ENCODE measurements around the gene GPR108. TPM values are rescaled to one million over a fixed set of nuclear protein-coding genes. Genes with fewer than 3 reads are reported as not detected.

GPR108 gene
- total RNA-seq, 6 experiments from 2014 or later, result 22.3 to 53.0 (median 41.3) TPM

- peak in 1 of 3 donors; percentile 66 for DNase-seq
- H3K4me1 ChIP-seq, result peaks cover 4 to 36% (median 16%) of the 10 kb centered on the region in 4 donors
- 60% methylated on average over 2 of the region's 46 CpGs for WGBS (ENCODE audit: insufficient coverage, low coverage, low lambda C conversion rate, missing lambda C conversion rate)
- intact Hi-C loops (cut with DNase I), result loop anchor here in 1 of 2 donors (10.0 kb wide), 1 partner anchor 114 kb away; no protein-coding TSS in a partner anchor
- peak overlapping the region; percentile 72 to 78 (median 72) for H3K4me3 ChIP-seq
- H3K27ac ChIP-seq, result peak overlapping the region in 2 of 3 donors; percentile 65 to 71
- peaks cover 0 to 5% (median 0%) of the 10 kb centered on the region in 4 donors for H3K36me3 ChIP-seq
- no peaks in the 10 kb centered on the region for H3K27me3 ChIP-seq
- no peak for ATAC-seq
- TF ChIP-seq POLR2A (IDR thresholded peaks at IDR 0.05), result no peak
- TF ChIP-seq, protein P1, sequence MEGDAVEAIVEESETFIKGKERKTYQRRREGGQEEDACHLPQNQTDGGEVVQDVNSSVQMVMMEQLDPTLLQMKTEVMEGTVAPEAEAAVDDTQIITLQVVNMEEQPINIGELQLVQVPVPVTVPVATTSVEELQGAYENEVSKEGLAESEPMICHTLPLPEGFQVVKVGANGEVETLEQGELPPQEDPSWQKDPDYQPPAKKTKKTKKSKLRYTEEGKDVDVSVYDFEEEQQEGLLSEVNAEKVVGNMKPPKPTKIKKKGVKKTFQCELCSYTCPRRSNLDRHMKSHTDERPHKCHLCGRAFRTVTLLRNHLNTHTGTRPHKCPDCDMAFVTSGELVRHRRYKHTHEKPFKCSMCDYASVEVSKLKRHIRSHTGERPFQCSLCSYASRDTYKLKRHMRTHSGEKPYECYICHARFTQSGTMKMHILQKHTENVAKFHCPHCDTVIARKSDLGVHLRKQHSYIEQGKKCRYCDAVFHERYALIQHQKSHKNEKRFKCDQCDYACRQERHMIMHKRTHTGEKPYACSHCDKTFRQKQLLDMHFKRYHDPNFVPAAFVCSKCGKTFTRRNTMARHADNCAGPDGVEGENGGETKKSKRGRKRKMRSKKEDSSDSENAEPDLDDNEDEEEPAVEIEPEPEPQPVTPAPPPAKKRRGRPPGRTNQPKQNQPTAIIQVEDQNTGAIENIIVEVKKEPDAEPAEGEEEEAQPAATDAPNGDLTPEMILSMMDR (IDR thresholded peaks at IDR 0.05), result no peak
- no peaks in the 10 kb centered on the region for H3K9me3 ChIP-seq
Observed at GRCh38 chr19:6740589-6741343, 3.4 kb upstream of the GPR108 start.

DNA sequence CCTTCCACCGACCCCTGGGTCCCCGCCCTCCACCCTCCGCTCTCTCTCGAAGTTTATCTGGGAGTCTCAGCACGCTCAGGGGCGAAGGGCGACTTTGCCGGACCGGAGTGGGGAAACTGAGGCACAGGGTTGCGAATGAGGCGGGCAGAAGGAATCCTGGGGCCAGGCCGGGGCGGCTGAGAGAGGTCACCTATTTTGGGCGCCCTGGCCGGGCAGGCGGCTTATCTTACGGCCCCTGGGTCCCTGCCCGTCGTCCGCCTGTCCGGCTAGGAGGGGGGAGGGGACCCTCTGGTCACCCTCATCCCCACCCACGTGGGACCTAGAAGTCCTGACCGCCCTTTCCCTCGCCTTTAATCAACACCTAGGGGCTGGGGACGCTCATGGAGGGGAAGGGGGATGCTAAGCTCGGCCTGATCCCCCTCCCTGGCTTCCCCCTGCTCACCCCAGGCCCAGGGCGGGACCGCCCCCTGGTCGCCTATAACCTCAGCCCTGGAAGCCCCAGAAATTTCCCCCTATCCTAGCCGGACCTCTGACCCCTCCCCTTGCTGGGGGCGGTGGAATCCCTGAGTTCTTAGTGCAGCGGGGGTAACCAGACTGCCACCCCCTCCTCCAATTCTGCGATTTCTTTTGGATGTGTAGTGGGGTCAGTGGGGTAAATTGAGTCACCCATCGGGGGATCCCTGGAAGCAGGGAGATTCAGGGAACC is 2.7 kb upstream of the GPR108 start:
- Histone ChIP-seq H3K9me3 (no peaks in the 10 kb centered on the region), H3K4me1 (peaks cover 4 to 34% (median 20%) of the 10 kb centered on the region in 4 donors), H3K36me3 (peaks cover 0 to 9% (median 0%) of the 10 kb centered on the region in 4 donors), H3K4me3 (peak overlapping the region; percentile 72 to 78 (median 72)), H3K27ac (peak overlapping the region; percentile 65 to 71 (median 67)), H3K27me3 (no peaks in the 10 kb centered on the region)
- ATAC-seq, result no peak
- intact Hi-C loops (cut with DNase I), result loop anchor here (10.0 kb wide), 2 partner anchors 115 to 125 kb away; no protein-coding TSS in a partner anchor
- WGBS (ENCODE audit: insufficient coverage, low coverage, low lambda C conversion rate, missing lambda C conversion rate), result 10% methylated on average over 6 of the region's 34 CpGs
- TF ChIP-seq, protein P1 (IDR thresholded peaks at IDR 0.05), result no peak
- TF ChIP-seq POLR2A (IDR thresholded peaks at IDR 0.05), result no peak
- DNase-seq, result peak in 2 of 3 donors; percentile 66 to 75

- TF ChIP-seq, protein P1 (IDR thresholded peaks at IDR 0.05), result no peak
- TF ChIP-seq POLR2A (IDR thresholded peaks at IDR 0.05), result peak; percentile 39
- Histone ChIP-seq H3K4me1 (peaks cover 4 to 35% (median 19%) of the 10 kb centered on the region in 4 donors), H3K4me3 (peak within 1 kb of the TSS; percentile 72 to 78 (median 72)), H3K9me3 (no peaks in the 10 kb centered on the region), H3K27ac (peak within 1 kb of the TSS; percentile 77 to 93 (median 85)), H3K36me3 (peaks cover 0 to 11% (median 0%) of the 10 kb centered on the region in 4 donors), H3K27me3 (no peaks in the 10 kb centered on the region)
- WGBS (ENCODE audit: insufficient coverage, low coverage, low lambda C conversion rate, missing lambda C conversion rate), result under 1% methylated on average over 13 of the region's 47 CpGs
- ATAC-seq (peak; percentile 31 to 48 (median 40)), DNase-seq (peak; percentile 87 to 89 (median 89))
- intact Hi-C loops (cut with DNase I), result loop anchor here in 1 of 2 donors (10.0 kb wide), 1 partner anchor 125 kb away; no protein-coding TSS in a partner anchor
Observed at GRCh38 chr19:6739390-6739882, 2.1 kb upstream of the GPR108 start, which contains the start of gene TRIP10. TRIP10 (plus strand) TSS chr19:6739680; CDS start chr19:6739762, 82 bp downstream.

DNA sequence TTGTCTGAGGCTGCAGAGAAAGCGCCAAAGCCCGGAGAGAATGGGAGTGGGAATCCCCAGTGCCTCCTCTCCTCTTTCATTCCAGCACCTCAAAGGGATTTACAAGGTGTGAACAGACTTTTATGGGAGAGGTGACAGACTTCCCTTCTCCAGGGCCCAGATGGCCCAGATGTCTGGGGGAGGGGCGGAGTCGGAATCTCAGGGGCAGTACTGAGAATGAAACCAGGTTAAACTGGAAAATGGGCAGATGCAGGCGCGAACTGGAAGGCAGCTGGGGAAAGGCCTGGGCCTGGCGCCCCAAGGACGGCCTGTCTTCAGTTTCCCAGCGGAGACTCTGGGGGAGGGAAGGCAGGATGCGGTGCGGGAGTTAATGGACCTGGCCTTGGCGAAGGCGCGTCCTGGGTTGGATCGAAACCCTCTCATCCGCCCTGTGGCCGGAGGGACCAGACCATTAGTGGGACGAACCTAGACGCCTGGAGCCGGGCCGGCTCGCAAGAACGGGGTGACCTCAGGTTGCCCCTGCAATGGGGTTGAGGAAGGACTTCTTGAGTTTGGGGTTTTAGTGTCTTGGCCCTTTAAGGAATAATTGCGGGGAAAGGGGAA is 1.5 kb upstream of the GPR108 start:
- 2% methylated on average over 17 of the region's 24 CpGs for WGBS (ENCODE audit: insufficient coverage, low coverage, low lambda C conversion rate, missing lambda C conversion rate)
- TF ChIP-seq, protein P1 (IDR thresholded peaks at IDR 0.05), result no peak
- no peak for TF ChIP-seq POLR2A (IDR thresholded peaks at IDR 0.05)
- Histone ChIP-seq H3K9me3 (no peaks in the 10 kb centered on the region), H3K27me3 (no peaks in the 10 kb centered on the region), H3K4me3 (peak overlapping the region; percentile 15 to 72 (median 52)), H3K4me1 (peaks cover 4 to 35% (median 18%) of the 10 kb centered on the region in 4 donors), H3K36me3 (peaks cover 0 to 9% (median 0%) of the 10 kb centered on the region in 4 donors), H3K27ac (peak overlapping the region; percentile 77 to 93 (median 85))
- no peak for ATAC-seq
- intact Hi-C loops (cut with DNase I), result loop anchor here in 1 of 2 donors (10.0 kb wide), 1 partner anchor 126 kb away; no protein-coding TSS in a partner anchor
- DNase-seq, result peak in 2 of 3 donors; percentile 59 to 74
